Stimulated activated CD8-positive, alpha-beta memory T cell treated with anti-CD3 and anti-CD28 coated beads, Interleukin-4, amount 100 ng/mL, for 24 hours (primary cell): ENCODE measurements around the gene LARP1B.
A peak's percentile ranks its signal among the peaks of the same experiment; 100 is the strongest.
"Not testable (repeated sequence)": the region's sequence is repeated elsewhere in the genome, so short reads cannot be mapped to it uniquely, and the experiment has no call there.

Experiments used
- DNase-seq: peaks from one replicate; pipeline ENCODE4 v3.0.0-alpha.2; 2020; ENCODE audit warnings: low read depth

Gene LARP1B

GRCh38 chr4:128060699-128061565 is at the start of gene LARP1B:
Gene LARP1B (plus strand): TSS chr4:128061312. CDS start chr4:128074952, 13,640 bp downstream.
- peak; percentile 92 for DNase-seq

GRCh38 chr4:128025319-128025718 is 35.8 kb upstream of the LARP1B start:
- no peak for DNase-seq

- DNase-seq: no peak
These were observed 31.2 kb upstream of the LARP1B start for GRCh38 chr4:128029907-128030306.

GRCh38 chr4:128031756-128032384 is 29.2 kb upstream of the LARP1B start:
- no peak for DNase-seq

- no peak for DNase-seq
These were observed 21.5 kb upstream of the LARP1B start for GRCh38 chr4:128039568-128039967.

- not testable (repeated sequence) for DNase-seq
These were observed 14.1 kb upstream of the LARP1B start for GRCh38 chr4:128047019-128047418.

- not testable (repeated sequence) for DNase-seq
These were observed 13.6 kb upstream of the LARP1B start for GRCh38 chr4:128047514-128047913.

GRCh38 chr4:128051229-128051628 is 9.9 kb upstream of the LARP1B start:
- DNase-seq: not testable (repeated sequence)

- DNase-seq: not testable (repeated sequence)
These were observed 6.2 kb upstream of the LARP1B start for GRCh38 chr4:128054907-128055306.

- not testable (repeated sequence) for DNase-seq
These were observed 5.5 kb upstream of the LARP1B start for GRCh38 chr4:128055441-128056206.

GRCh38 chr4:128056396-128056795 is 4.7 kb upstream of the LARP1B start:
- no peak for DNase-seq

GRCh38 chr4:128060121-128060698 is 902 bp upstream of the LARP1B start:
- DNase-seq: no peak

GRCh38 chr4:128061566-128062536 is 739 bp downstream of the LARP1B start:
- peak; percentile 40 for DNase-seq

GRCh38 chr4:128066453-128066820 is 5.3 kb downstream of the LARP1B start:
- DNase-seq: not testable (repeated sequence)

GRCh38 chr4:128068918-128069317 is 7.8 kb downstream of the LARP1B start:
- DNase-seq: no peak

- no peak for DNase-seq
These were observed 15.4 kb downstream of the LARP1B start for GRCh38 chr4:128076464-128076863.

- DNase-seq: not testable (repeated sequence)
These were observed 34.2 kb downstream of the LARP1B start for GRCh38 chr4:128095293-128095692.

- DNase-seq: no peak
These were observed 46.7 kb downstream of the LARP1B start for GRCh38 chr4:128107766-128108165.

- no peak for DNase-seq
These were observed 61.9 kb downstream of the LARP1B start for GRCh38 chr4:128123036-128123435.

GRCh38 chr4:128130621-128131020 is 69.5 kb downstream of the LARP1B start:
- no peak for DNase-seq

- DNase-seq: no peak
These were observed 73.8 kb downstream of the LARP1B start for GRCh38 chr4:128134925-128135324.
